Left cardiac atrium (tissue), 4 donors: Measurements from ENCODE around the gene IL17D. TPM values are rescaled to one million over a fixed set of nuclear protein-coding genes. Genes with fewer than 3 reads are reported as not detected.
"Not testable (repeated sequence)": the region's sequence is repeated elsewhere in the genome, so short reads cannot be mapped to it uniquely, and the experiment has no call there.

Experiments
- ATAC-seq, 2 donors: fragments of 200-7000 bp; cut with Tn5 transposase; one replicate each; pipeline ENCODE4 v1.9.1; 2020; ENCODE audit warnings: mild to moderate bottlenecking in 2 of 2, moderate library complexity in 2 of 2
- DNase-seq: peaks from one replicate; pipeline ENCODE4 v3.0.0-alpha.2; 2020
- intact Hi-C, 2 donors: fragments of 100-400 bp; cut with DNase I; formaldehyde crosslinking; loops; one replicate each; pipeline versions ENCODE4 v1.14.1 to v1.15.1; 2022 to 2023
- long read RNA-seq: library from polyadenylated mRNA; unstranded; transcript quantifications from one replicate; pipeline ENCODE4 v2.0.0, GENCODE V29; 2021
- total RNA-seq, 2 donors: library from RNA; stranded (reverse); fragmentation: NEBNext Ultra II Directional; extraction: Animal tissue kit (Norgen Biotek cat#: 25700); gene quantifications; one replicate each; pipeline ENCODE4 v1.2.1, GENCODE V29; 2021
- donor health status: DM: no; HTN: yes; CAD: no.
- donor health status: DM: no; HTN: yes; CAD: no; lungs with severe emphysema.
- donor health status: DM: yes; HTN: yes; CAD: no.
- donor health status: Dilated cardiomyopathy.

IL17D gene, protein sequence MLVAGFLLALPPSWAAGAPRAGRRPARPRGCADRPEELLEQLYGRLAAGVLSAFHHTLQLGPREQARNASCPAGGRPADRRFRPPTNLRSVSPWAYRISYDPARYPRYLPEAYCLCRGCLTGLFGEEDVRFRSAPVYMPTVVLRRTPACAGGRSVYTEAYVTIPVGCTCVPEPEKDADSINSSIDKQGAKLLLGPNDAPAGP
- total RNA-seq = 1 to 10 TPM; 1.8 to 3.2 TPM
- long read RNA-seq, partial matches to known transcripts = 1 of 3 reads
- long read RNA-seq, other reads (novel, unspliced or antisense) = 2 of 3 reads

DNA sequence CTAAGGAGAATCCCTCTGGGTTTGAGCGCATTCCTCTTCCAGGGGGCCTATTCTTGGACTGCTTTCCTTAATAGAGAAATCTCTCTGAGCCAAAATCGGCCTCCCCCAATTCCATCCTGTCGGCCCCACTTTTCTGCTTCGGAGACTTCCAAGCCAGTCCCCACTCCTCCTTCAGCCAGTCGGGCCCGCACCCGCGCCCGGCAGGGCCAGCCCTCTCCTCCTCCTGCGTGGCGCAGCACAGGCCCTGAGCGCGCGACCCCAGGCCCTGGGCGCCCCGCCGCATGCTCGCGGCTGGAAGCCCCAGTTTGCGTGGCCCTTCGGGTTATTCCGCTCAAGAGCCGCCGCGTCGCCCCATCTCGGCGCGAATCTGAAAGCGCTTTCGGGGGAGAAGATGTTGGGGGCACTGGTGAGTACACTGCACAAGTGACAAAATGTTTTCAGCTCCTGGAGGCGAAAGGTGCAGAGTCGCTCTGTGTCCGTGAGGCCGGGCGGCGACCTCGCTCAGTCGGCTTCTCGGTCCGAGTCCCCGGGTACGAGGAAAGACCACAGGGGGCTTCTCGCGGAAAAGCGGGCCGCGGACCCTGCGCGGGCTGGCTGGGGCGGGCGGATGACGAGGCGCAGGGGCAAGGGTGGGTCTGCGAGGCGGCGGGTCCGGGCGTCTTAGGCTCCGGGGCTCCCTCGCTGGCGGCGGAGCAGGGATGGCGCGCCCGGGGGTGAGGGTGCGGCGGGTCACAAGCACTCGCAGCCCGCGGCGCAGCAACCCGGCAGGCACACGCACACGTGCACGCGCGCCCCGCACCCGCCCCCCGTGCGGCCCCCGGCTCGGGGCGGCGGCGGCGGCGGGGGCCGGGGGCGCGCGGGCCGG lies at the start of gene IL17D:
Gene IL17D (plus strand): TSS at position 785 of the 865 bp plus-strand sequence. CDS start 303 bp downstream, outside the sequence.
- intact Hi-C loops = no loop called here
- no peak for DNase-seq
- peak; percentile 27 to 45 for ATAC-seq

GRCh38 chr13:20654156-20654555 lies 49.3 kb upstream of the IL17D start:
- ATAC-seq = no peak

DNA sequence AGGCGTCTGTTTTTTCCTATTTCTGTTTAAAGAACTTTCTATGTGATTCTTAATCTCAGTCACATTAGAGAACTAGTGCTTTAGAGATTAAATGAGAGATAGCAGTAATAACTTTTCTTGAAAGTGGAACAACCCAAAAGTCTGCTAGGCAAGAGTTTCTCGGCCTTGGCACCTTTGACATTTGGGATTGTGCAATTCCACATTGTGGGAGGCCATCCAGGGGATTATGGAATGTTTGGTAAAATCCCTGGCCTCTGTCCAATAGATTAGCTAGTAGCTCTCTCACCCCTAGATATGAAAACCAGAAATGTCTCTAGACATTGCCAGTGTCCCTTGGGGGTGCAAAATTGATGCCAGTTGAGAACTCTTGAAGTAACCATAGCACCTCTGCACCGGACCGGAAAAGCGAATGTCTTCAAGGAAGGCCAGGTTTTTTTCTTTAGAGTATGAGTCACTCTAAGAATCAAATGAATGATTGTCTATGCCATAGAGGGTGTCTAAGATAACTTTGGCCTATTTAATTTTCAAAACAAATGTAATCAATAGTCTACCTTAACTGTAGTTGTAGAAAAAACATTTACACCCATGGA lies 45.0 kb upstream of the IL17D start:
- intact Hi-C loops = no loop called here
- DNase-seq = no peak
- ATAC-seq = no peak

More at GRCh38 chr13:20654156-20654555, 49.3 kb upstream of the IL17D start:
- intact Hi-C loops = no loop called here
- no peak for DNase-seq

- no peak for ATAC-seq
- intact Hi-C loops = no loop called here
- no peak for DNase-seq
These were observed 39.1 kb upstream of the IL17D start for GRCh38 chr13:20664351-20664750.

GRCh38 chr13:20666948-20667347 lies 36.6 kb upstream of the IL17D start:
- no peak for DNase-seq
- intact Hi-C loops = no loop called here
- ATAC-seq = no peak

- DNase-seq (no peak), ATAC-seq (no peak)
- intact Hi-C loops = no loop called here
These were observed 35.6 kb upstream of the IL17D start for GRCh38 chr13:20667857-20668437.

DNA sequence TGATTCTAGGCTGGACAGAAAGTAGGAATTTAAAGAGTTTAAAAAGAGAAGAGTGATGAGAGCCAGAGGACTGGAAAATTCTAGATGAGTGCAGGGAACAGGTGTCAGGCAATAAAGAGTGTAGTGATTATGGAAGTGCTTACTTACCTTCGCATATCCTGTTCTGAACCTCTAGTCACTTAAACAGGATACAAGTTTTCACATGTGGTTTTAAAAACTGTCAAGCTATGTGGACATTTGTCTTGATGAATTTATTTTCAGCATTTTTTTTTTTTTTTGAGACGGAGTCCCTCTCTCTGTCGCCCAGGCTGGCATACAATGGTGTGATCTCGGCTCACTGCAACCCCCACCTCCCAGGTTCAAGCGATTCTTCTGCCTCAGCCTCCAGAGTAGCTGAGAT lies 34.3 kb upstream of the IL17D start:
- DNase-seq (no peak), ATAC-seq (no peak)
- intact Hi-C loops = no loop called here

DNA sequence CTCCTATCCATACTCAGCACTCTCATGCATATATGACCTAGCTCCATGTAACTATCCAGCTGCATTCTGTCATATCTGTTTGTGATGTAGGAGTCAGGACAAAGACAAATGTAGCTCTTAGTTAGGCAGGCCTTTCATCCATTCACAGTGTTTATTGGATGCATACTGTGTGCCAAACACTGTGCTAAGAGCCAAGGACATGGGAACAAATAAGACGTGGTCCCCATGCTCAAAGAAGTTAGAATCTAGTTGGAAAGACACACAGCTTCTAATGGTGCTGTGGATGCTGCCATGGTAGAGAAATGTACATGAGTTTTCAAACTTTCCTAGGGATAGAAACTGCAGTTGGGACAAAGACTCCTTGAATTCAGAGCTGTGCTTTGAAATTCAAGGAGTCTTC lies 31.7 kb upstream of the IL17D start:
- no peak for ATAC-seq
- intact Hi-C loops = no loop called here
- DNase-seq = no peak

DNA sequence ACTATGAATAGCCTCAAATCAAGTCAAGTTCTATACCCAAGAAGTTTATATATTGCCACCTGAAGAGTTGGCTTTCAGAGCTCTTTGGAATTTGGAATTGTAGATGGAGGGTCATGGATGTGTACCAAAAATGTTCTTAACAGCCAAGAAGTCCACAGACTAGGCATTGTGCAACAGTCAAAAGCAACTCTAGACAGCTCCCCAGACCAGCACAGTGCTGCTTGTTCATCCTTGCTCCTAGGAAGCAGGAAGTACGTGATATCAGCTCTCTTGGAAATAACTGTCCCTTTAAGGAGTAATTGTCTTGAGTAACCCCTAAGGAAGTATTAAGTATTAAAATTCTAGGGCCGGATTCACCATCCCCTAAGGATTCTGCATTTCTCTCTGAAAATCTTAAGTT lies 30.7 kb upstream of the IL17D start:
- ATAC-seq = peak; percentile 76 to 81
- DNase-seq = no peak
- intact Hi-C loops = no loop called here

DNA sequence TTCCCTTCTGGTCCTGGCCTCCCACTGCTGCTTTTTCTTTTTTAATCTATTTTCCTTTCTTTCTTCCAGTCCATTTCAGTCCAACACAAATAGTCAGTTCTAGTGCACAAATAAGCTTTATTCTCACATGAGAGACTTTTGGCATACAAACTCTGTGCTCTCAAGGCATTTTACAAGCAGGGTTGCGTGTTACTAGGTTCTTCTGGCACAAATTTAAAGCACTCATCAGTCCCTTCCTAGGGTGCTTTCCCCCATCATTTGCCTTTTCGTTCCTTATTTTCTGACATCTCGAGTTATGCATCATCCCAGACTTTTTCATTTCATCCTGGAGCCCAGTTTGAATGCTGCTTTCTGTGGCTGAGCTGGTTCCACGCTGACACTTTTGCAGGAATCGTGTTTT lies 29.8 kb upstream of the IL17D start:
- intact Hi-C loops = no loop called here
- ATAC-seq (peak in 1 of 2 donors; percentile 14), DNase-seq (no peak)

- intact Hi-C loops = no loop called here
- no peak for ATAC-seq
- DNase-seq = no peak
These were observed 27.3 kb upstream of the IL17D start for GRCh38 chr13:20676213-20676612.

DNA sequence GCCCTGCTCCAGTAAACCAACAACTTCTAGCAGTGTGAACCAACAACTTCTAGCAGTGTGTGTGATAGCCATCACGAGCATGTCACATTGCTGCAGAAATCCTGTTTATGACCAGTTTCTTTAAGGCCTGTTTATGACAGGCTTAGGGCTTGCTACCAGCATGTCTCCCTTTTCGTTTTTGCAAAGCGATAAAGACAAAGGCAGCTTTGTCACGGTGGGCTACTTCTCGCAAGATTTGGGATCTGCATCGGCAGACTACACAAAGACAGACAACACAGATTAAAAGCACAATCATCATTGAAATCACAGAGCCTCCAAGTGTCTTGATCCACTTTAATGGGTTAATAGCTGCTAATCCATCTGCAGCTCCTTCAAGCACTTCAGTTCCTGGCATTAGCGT lies 24.9 kb upstream of the IL17D start:
- intact Hi-C loops, DNase-seq, ATAC-seq: not testable (repeated sequence)

DNA sequence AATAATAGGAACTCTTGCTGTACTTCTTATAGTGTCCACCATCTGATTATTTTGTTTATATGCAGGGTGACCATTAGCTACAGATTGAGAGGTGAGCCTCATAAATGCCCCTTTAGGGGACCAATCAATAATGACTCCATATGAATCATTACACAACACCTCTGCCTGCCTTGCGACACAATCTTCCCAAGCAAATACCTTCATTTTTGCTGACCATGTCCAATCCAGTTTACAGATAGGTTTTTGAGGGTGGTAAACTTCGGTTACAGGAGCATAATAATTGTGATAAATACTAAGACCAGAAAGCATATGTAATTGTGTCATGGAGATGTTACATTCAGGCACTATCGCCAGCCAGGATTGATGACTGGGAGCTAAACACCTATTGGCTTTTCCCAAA lies 23.6 kb upstream of the IL17D start:
- intact Hi-C loops = no loop called here
- DNase-seq (no peak), ATAC-seq (no peak)

DNA sequence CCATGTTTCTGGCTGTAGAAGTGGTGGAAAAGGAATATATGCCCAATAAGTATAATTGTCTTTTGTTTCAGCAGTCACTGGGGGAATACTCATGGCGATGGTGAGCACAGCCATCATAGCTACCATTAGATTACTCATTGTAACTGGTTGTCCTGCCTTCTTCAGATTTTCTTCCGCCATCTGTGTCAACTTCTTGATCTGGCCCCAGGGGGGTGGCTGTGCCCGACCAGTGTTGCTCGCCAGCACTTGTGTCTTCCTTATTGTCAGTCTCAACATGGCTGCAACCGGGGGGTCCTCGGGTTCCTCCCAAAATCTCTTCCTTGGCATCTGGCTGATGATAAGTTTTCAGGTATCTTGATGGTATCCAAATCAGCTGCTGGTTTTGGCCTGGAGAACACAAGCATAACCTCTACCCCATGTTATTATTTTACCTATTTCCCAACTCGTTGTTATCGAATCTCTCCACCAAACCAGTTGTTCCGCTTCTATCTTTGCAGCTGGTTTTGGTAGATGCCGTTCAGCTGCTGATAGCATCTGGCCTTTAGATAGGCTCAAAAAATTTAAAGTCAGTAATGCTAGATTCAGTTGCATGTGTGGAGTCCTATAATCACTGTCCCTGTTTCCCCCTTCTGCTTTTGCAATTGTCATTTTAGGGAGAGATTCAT lies 23.0 kb upstream of the IL17D start:
- ATAC-seq = no peak
- no peak for DNase-seq
- intact Hi-C loops = no loop called here

GRCh38 chr13:20681481-20681880 lies 22.0 kb upstream of the IL17D start:
- ATAC-seq, DNase-seq, intact Hi-C loops: not testable (repeated sequence)

GRCh38 chr13:20682061-20682460 lies 21.4 kb upstream of the IL17D start:
- DNase-seq = no peak

DNA sequence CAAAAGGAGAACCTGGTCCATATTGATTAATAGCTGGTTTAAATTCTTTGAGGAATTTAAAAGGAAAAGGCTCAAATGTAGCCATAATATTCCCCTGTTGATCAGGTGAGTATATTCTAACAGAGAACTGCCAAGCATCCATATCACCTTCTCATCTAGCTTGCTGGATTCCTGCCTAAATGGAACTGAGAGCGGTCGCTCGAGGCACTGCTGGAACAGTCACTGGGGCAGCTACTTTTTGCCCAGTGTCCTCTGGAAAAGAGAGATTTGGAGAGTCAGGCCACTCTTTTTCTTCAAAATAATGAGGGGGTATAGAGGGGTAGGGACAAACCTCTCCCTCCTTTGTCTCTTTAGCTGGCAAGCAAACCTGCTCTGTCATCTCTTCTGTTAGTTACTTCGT lies 19.5 kb upstream of the IL17D start:
- DNase-seq (no peak), ATAC-seq (no peak)
- intact Hi-C loops = no loop called here

More at GRCh38 chr13:20682061-20682460, 21.4 kb upstream of the IL17D start:
- intact Hi-C loops = no loop called here
- ATAC-seq = no peak

DNA sequence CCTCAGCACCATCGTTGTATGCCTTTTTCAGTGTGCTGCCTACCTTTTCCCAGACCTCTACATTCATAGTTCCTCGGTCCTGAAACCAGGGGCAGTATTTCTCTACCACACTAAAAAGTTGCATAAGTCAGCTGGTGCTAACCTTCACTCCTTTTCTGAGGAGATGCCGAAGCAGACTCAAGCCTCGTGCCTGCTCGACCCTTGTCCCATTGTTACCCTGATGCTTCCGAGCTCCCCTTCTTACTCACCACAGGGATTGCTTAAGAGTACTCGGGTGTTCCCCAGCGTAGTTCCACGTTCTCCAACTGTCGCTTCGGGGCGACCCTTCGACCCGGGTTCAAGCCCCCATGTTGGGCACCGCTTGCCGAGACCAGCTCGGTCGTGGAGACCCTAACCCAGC lies 19.0 kb upstream of the IL17D start:
- no peak for ATAC-seq
- intact Hi-C loops = no loop called here
- DNase-seq = no peak

DNA sequence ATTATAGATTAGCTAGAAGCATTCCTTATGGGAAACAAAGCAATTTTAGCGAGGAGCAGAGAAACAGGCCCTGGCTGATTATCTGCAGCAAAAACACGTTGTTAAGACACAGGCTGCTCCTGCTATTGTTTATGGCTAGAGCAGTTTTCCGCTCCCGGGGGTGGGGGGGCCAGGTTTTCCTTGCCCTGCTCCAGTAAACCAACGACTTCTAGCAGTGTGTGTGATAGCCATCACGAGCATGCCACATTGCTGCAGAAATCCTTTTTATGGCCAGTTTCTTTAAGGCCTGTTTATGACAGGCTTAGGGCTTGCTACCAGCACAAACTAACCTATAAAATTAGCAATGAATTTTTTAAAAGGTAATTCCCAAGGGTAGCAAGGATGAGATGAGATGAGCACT lies 18.4 kb upstream of the IL17D start:
- intact Hi-C loops = no loop called here
- no peak for DNase-seq
- no peak for ATAC-seq
